Activated CD4-positive, alpha-beta T cell treated with anti-CD3 and anti-CD28 coated beads for 1 hour (primary cell): ENCODE data around the gene VASN.

Source experiments
- DNase-seq: peaks from one replicate; pipeline ENCODE4 v3.0.0-alpha.2; 2020

VASN gene

DNA sequence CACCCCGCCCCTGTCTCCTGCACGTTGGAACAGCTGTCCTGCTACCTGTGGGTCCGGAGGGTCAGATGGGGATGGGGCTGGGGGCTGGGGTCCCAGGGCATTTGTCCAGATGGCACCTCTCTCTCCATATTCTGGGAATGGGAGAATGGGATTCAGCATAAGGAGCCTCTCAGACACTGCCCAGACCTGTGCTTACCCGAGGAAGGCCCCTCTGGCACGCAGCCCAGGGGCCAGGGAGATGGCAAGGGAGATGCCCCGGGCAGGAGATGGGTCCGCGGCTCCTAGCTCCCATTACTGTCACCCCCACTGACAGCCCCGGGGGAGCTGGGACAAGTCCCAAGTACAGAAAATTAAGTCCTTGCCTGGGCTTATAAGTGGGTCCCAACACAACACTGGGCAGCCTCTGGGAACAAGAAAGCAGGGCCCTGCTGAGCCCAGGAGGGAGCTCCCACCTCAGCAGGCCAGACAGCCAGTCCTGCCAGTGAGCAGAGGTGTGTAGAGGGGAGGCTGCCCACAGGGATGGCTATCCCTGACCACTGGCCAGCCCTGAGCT, 1.8 kb downstream of the VASN start:
- no peak for DNase-seq

DNA sequence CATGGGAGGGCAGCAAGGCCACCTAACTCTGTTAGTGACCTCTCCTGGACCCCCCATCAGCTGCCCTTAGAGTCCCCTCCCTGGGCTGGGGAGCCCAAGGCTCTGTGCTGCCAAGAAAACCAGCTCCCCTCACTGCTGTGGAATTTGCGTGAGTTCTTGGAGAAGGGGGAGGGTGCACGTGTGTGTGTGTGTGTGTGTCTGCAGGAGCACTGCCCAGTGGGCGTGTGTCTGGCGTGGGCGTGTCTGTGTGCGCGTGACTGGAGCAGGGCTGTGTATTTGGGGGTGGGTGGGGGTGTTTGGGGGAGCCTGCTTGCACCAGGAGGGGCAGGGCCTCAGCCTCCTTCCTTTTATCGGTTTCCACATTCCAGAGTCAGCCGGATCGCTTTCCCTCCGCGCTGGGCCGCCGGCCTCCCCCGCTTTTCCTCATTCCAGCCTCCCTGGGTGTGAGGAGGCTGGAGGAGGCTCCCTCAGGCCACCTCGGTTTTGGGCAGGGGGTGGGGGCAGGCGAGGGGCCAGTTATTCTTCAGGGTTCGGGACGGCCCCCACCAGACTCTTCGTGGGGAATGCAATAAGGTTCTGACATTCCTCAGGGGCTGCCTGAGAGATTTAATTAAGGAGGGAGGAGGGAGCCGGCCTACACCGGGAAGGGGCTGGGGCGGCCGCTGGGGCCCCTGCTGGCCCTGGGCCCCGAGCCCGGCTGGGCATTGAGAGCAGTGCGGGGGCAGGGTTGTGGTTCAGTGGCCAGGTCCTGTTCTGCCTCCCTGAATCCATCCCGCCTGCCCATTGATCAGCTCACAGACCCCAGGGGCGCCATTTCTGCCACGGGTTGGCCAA, 2.5 kb downstream of the VASN start:
- no peak for DNase-seq

GRCh38 chr16:4375717-4376116, 4.1 kb downstream of the VASN start:
- no peak for DNase-seq

GRCh38 chr16:4376126-4376892, 4.7 kb downstream of the VASN start:
- DNase-seq = no peak

DNA sequence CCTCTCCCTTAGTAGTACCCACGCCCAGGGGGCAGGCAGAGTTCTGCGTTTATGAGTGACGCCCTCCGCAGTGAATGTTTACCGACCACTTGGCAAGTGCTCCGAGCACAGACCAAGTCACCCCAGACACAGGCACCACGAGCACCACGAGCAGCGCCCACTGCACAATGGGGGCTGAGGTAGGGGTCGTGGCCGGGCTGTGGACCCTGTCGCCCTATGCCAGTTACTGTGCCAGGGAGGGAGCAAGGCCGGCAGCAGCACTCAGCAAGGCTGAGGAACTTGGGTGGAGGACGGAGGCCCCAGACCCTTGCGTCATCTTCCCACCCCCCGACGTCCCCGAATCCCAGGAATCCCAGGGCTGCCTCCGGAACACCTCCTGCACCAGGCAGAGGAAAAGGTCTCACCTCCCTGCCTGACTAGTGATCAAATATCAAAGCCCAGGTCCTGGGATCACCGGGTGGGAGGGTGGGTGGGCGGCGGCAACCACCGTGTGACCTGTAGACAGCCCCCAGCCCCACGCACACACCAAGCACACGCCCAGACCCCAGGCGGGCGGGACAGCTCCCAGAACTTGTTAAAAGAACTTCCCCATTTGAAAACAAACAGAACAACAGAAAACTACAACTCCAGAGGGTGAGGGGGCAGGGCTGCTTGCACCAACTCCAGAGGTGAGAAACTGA, 5.4 kb downstream of the VASN start:
- DNase-seq = no peak

DNA sequence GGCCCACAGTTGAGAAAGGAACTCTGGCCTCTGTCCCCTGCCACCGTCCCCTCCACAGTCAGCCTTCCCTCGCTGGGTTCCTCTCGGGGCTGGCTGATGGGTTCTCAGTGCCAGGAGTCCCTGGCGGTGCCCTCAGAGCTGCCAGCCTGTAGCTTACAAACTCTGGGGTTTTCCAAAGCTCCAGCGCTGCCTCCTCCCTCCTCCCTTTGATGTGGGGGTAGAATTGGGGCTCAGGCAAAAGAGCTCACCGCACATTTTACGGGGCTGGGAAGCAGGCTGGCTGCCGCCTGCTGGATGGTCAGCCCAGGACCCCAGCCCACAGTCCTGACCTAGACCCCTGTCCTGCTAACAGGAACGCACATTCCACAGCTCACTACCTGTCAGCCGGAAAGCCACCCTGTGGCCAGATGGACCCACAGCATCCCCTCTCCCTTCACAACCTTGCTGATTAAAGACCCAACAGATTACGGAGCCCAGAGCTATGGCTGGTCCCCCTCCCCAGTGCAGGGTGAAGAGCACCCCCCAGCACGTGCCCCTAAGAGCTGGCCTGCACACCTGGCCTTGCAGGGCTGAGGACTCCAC, 6.0 kb downstream of the VASN start:
- no peak for DNase-seq

GRCh38 chr16:4378161-4378666, 6.6 kb downstream of the VASN start:
- no peak for DNase-seq

DNA sequence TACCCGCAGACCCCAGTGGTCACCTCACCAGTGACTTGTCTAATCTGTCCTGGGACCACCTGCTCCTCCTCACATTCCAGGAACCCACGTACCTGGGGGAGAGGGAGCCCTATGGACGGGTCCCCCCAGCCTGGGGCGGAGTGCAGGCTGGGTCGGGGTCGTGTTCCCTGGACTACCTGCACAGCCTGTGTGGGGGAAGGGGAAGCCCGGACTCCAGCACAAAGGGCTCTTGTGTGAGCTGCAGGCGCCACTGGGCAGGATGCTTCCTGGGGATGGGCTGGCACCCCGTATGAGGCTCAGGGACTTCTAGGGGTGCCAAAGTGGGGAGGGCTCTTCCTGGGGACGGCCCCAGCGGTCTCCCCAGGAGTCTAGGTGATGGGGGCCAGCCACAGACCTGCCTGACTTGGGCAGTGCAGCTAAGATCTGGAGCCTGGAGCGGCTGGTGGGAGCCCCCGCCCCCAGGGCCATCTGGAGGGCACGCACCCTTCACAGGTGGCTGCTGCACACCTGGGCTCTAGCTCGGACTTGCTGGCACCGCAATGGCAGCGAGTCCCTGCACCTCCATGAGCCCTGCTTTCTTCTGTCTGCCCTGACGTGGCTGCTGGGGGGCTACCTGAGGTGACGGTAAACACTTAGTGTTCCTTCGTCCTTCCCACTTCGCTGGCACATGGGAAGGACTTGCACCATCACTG, 7.5 kb downstream of the VASN start:
- no peak for DNase-seq

DNA sequence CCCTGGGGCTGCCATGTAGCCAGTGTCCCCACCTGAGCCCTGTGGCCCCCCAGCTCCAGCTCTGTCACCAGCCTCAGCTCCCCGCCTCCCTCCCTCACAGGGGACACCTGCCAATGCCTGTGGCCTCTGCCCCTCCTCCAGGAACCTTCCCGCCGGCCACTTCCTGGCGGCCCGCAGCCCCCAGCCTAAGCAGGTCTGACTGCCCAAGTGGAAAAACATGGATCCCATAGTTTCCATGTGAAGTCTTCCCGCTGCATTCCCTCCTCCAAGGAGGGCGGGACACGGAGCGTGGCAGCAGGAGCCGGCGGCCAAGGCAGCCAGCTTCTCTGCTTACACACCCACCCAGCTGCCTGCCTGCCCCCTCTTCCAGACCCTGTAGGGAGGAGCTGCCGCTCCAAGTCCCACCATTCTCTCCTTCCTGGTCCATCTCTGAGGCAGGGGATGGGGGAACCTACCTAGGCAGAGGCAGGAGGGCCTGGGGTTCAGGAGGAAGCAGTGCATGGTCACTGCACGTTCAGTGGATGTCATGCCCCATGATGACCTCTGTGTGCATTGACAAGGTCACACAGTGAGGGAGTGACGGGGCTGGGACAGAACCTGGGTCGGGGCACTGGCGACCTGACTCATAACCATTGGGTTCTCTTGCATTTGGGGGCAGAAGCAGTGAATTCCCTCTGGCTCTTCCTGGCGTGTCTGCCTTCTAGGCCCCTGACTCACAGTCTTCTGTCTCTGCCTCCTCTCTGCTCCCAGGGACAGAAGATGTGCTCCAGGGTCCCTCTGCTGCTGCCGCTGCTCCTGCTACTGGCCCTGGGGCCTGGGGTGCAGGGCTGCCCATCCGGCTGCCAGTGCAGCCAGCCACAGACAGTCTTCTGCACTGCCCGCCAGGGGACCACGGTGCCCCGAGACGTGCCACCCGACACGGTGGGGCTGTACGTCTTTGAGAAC, 8.7 kb downstream of the VASN start:
- no peak for DNase-seq

DNA sequence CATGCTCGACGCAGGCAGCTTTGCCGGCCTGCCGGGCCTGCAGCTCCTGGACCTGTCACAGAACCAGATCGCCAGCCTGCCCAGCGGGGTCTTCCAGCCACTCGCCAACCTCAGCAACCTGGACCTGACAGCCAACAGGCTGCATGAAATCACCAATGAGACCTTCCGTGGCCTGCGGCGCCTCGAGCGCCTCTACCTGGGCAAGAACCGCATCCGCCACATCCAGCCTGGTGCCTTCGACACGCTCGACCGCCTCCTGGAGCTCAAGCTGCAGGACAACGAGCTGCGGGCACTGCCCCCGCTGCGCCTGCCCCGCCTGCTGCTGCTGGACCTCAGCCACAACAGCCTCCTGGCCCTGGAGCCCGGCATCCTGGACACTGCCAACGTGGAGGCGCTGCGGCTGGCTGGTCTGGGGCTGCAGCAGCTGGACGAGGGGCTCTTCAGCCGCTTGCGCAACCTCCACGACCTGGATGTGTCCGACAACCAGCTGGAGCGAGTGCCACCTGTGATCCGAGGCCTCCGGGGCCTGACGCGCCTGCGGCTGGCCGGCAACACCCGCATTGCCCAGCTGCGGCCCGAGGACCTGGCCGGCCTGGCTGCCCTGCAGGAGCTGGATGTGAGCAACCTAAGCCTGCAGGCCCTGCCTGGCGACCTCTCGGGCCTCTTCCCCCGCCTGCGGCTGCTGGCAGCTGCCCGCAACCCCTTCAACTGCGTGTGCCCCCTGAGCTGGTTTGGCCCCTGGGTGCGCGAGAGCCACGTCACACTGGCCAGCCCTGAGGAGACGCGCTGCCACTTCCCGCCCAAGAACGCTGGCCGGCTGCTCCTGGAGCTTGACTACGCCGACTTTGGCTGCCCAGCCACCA, 9.7 kb downstream of the VASN start:
- DNase-seq = no peak

GRCh38 chr16:4381935-4382794, 10.5 kb downstream of the VASN start:
- DNase-seq = no peak

DNA sequence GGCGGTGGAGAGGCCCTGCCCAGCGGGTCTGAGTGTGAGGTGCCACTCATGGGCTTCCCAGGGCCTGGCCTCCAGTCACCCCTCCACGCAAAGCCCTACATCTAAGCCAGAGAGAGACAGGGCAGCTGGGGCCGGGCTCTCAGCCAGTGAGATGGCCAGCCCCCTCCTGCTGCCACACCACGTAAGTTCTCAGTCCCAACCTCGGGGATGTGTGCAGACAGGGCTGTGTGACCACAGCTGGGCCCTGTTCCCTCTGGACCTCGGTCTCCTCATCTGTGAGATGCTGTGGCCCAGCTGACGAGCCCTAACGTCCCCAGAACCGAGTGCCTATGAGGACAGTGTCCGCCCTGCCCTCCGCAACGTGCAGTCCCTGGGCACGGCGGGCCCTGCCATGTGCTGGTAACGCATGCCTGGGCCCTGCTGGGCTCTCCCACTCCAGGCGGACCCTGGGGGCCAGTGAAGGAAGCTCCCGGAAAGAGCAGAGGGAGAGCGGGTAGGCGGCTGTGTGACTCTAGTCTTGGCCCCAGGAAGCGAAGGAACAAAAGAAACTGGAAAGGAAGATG, 11.2 kb downstream of the VASN start:
- DNase-seq = no peak

- no peak for DNase-seq
Observed at GRCh38 chr16:4383591-4384444, 12.2 kb downstream of the VASN start.

GRCh38 chr16:4384509-4384942, 12.9 kb downstream of the VASN start:
- DNase-seq = no peak

- DNase-seq = no peak
Observed at GRCh38 chr16:4385066-4385788, 13.6 kb downstream of the VASN start.

- no peak for DNase-seq
Observed at GRCh38 chr16:4385789-4386450, 14.3 kb downstream of the VASN start.
